Brain microvascular endothelial cell (primary cell): ENCODE data around the gene GP5.

Experiments
- DNase-seq: peaks from one replicate; pipeline ENCODE4 v3.0.0-alpha.2; 2020
- H3K27ac ChIP-seq: fragments of 250-450 bp; sonication (Bioruptor Pico); 2 replicates; pipeline ENCODE4 v1.5.1; 2020; ENCODE audit warnings: mild to moderate bottlenecking, moderate library complexity
- H3K27me3 ChIP-seq: fragments of 250-450 bp; sonication (Bioruptor Pico); replicated peaks from 2 replicates; pipeline ENCODE4 v1.5.1; 2020; ENCODE audit warnings: mild to moderate bottlenecking
- H3K36me3 ChIP-seq: fragments of 250-450 bp; sonication (Bioruptor Pico); replicated peaks from 2 replicates; pipeline ENCODE4 v1.5.1; 2020; ENCODE audit warnings: mild to moderate bottlenecking
- H3K4me3 ChIP-seq: 2 replicates; pipeline ENCODE4 v1.5.1; 2011; ENCODE audit warnings: low read depth, mild to moderate bottlenecking, control low read depth, low read length, moderate library complexity
- in situ Hi-C: cut with HindIII; loops from 2 replicates; pipeline ENCODE4 v1.10.0; 2017; ENCODE audit warnings: low sequenced_read_pairs, low pct_ligation_motif_present
- TF ChIP-seq, protein P1 (sequence below): IDR thresholded peaks from 2 replicates; pipeline ENCODE4 v1.5.1; 2011; ENCODE audit warnings: low read depth, mild to moderate bottlenecking, moderate library complexity, low read length, control low read depth, inconsistent platforms; ENCODE audit errors: missing control alignments

The GP5 gene

DNA sequence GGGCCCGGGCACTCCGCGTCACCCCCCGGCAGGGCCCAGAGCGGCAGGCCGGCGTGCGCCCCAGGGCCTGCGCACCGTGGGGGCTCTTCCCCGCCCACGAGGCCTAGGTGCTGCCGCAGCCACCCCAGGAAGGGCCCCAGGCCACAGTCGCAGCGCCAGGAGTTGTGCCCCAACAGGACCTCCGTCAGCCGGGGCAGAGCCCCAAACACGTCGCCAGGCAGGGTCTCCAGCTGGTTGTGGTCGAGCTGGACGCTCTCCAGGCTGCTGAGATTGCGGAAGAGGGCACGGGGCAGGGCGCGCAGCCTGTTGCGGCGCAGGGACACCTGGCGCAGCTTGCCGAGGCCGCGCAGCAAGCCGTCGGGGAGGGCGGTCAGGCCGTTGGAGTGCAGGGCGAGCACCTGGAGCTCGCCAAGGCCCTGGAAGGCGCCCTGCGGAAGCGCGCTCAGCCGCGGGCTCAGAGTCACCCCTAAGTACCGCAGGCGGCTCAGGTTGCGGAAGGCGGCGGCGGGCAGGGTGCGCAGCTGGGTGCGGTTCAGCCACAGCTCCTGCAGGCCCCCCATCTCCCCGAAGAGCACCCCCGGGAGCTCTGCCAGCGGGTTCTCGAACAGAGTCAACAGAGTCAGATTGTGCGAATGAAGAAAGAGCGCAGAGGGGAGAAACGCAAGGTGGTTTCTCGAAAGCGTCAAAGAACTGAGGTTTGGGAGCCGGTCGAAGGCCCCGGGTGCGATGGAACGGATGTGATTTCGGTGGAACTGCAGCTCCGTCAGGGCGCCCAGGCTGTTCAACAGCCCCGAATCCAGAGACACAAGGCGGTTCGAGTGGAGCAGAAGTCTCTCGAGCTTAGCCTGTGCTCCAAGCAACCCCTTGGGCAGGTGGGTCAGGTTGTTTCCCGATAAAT lies 2.0 kb downstream of the GP5 start:
- in situ Hi-C loops: no loop called here
- H3K36me3 ChIP-seq: no peaks in the 10 kb centered on the region
- peak overlapping the region; percentile 42 for H3K4me3 ChIP-seq
- DNase-seq: no peak
- TF ChIP-seq, protein P1, sequence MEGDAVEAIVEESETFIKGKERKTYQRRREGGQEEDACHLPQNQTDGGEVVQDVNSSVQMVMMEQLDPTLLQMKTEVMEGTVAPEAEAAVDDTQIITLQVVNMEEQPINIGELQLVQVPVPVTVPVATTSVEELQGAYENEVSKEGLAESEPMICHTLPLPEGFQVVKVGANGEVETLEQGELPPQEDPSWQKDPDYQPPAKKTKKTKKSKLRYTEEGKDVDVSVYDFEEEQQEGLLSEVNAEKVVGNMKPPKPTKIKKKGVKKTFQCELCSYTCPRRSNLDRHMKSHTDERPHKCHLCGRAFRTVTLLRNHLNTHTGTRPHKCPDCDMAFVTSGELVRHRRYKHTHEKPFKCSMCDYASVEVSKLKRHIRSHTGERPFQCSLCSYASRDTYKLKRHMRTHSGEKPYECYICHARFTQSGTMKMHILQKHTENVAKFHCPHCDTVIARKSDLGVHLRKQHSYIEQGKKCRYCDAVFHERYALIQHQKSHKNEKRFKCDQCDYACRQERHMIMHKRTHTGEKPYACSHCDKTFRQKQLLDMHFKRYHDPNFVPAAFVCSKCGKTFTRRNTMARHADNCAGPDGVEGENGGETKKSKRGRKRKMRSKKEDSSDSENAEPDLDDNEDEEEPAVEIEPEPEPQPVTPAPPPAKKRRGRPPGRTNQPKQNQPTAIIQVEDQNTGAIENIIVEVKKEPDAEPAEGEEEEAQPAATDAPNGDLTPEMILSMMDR: no peak
- H3K27ac ChIP-seq: no peak overlapping the region
- peaks cover 11% of the 10 kb centered on the region for H3K27me3 ChIP-seq

DNA sequence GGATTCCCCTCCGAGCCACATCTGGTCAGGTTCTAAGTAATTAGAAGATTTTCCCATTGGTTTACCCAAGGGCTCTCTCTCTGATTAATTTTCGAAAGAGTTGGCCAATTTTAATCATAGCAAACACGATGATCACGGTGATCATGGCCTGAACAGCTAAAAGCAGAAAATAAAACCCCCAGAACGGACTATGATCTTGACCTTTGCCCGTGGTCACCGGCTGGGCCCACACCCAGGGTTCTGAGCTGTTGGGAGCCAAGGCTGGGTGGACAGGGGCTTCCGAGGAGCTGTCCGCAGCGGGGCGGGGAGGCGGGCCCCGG lies 2.6 kb downstream of the GP5 start:
- no peak for DNase-seq
- Histone ChIP-seq H3K4me3 (no peak overlapping the region), H3K27me3 (peaks cover 11% of the 10 kb centered on the region), H3K27ac (no peak overlapping the region), H3K36me3 (no peaks in the 10 kb centered on the region)
- TF ChIP-seq, protein P1: no peak
- in situ Hi-C loops: no loop called here

DNA sequence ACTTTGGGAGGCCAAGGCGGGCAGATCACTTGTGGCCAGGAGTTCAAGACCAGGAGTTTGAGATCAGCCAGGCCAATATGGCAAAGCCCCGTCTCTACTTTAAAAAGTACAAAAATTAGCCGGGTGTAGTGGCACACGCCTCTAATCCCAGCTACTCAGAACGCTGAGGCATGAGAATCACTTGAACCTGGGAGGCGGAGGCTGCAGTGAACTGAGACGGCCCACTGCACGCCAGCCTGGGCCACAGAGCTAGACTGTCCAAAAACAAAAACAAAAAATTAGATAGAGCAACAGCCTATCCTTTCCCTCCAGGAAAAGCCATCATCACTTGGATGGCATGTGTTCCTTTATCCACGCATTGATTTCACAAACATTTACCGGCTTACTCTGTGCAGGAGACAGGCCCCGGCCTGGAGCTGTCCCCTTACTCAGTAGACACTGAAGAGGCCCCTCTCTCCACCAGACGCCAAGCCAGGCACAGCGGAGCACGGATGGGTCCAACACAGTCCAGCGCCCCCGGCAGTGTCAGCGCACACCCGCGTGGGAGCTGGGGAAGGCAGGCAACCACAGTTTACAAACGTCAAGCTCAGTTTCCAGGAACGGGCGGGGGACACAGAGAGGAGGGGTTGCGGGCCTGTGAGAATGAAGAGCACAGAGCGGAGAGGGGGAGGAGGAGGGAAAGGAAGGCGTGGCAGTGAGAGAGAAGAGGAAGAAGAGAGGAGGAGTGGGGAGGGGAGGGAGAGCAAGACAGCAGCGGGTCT lies 3.1 kb downstream of the GP5 start:
- H3K36me3 ChIP-seq: no peaks in the 10 kb centered on the region
- in situ Hi-C loops: no loop called here
- no peak overlapping the region for H3K4me3 ChIP-seq
- peaks cover 11% of the 10 kb centered on the region for H3K27me3 ChIP-seq
- H3K27ac ChIP-seq: no peak overlapping the region
- TF ChIP-seq, protein P1: no peak
- DNase-seq: no peak

DNA sequence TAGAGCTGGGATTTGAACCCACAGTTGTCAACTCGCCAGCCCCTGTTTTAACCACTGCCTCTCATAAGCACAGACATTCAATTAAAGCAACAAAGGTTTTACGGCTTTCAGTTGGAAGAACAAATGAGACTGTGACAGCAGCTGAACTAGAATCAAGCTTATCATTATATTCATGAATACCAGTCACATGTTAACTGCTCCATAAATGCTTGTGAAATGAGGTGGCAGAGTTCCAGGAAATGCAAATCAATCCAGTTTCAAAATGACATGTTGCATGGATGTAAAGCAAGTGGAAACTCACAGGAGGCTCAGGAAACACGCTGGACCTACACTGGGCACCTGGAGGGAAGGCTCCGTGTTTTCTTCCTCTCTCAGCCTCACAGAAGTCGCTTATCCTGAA lies 3.9 kb downstream of the GP5 start:
- Histone ChIP-seq H3K27me3 (peaks cover 11% of the 10 kb centered on the region), H3K36me3 (no peaks in the 10 kb centered on the region), H3K27ac (no peak overlapping the region), H3K4me3 (no peak overlapping the region)
- DNase-seq: no peak
- TF ChIP-seq, protein P1: no peak
- in situ Hi-C loops: no loop called here

DNA sequence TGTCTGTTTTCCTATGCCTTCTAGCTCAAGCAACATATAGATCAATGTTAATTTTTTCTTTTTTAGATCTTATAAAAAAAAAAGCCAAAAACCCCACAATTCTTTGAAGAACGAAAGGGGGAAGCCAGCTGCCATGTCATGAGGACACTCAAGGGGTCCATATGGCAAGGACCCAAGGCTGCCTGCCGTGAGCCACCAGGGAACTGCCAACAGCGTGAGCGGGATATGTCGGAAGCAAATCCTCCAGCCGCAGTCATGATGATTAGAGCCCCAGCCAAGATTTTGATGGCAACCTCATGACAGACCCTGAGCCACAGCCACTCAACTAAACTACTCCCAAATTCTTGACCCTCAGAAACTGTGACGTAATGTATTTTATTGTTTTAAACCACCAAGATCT lies 6.5 kb downstream of the GP5 start:
- no peaks in the 10 kb centered on the region for H3K36me3 ChIP-seq
- DNase-seq: no peak
- H3K27me3 ChIP-seq: peaks cover 11% of the 10 kb centered on the region
- in situ Hi-C loops: no loop called here
- H3K4me3 ChIP-seq: no peak overlapping the region
- TF ChIP-seq, protein P1: no peak
- no peak overlapping the region for H3K27ac ChIP-seq
